HG02973 (cell line): ENCODE data around the gene CYP1A1.

ENCODE experiments used
- ATAC-seq: cut with Tn5 transposase; IDR thresholded peaks from one replicate; pipeline ENCODE4 v1.9.1; 2021; ENCODE audit warnings: moderate library complexity; ENCODE audit not compliant: unreplicated experiment

CYP1A1 gene

GRCh38 chr15:74725225-74725774 is at the start of gene CYP1A1:
Gene CYP1A1, minus strand, starts transcription at chr15:74725528. Its CDS starts 2,431 bp downstream, at chr15:74723097.
- no peak for ATAC-seq

GRCh38 chr15:74773731-74774252 is 48.5 kb upstream of the CYP1A1 start:
- no peak for ATAC-seq

GRCh38 chr15:74773329-74773728 is 48.0 kb upstream of the CYP1A1 start:
- no peak for ATAC-seq

- ATAC-seq = no peak
Observed at GRCh38 chr15:74770211-74770903, 45.0 kb upstream of the CYP1A1 start.

GRCh38 chr15:74769463-74770025 is 44.2 kb upstream of the CYP1A1 start:
- ATAC-seq = no peak

GRCh38 chr15:74768771-74769342 is 43.5 kb upstream of the CYP1A1 start:
- ATAC-seq = no peak

GRCh38 chr15:74768099-74768770 is 42.9 kb upstream of the CYP1A1 start:
- no peak for ATAC-seq

GRCh38 chr15:74767167-74768098 is 42.1 kb upstream of the CYP1A1 start:
- no peak for ATAC-seq

- no peak for ATAC-seq
Observed at GRCh38 chr15:74763416-74763815, 38.1 kb upstream of the CYP1A1 start.

- ATAC-seq = no peak
Observed at GRCh38 chr15:74762791-74763150, 37.4 kb upstream of the CYP1A1 start.

- no peak for ATAC-seq
Observed at GRCh38 chr15:74758736-74759135, 33.4 kb upstream of the CYP1A1 start.

- no peak for ATAC-seq
Observed at GRCh38 chr15:74754593-74755215, 29.4 kb upstream of the CYP1A1 start.

GRCh38 chr15:74752531-74752930 is 27.2 kb upstream of the CYP1A1 start:
- ATAC-seq = no peak

- ATAC-seq = no peak
Observed at GRCh38 chr15:74752011-74752410, 26.7 kb upstream of the CYP1A1 start.

GRCh38 chr15:74750751-74751150 is 25.4 kb upstream of the CYP1A1 start:
- no peak for ATAC-seq

- ATAC-seq = no peak
Observed at GRCh38 chr15:74749832-74750231, 24.5 kb upstream of the CYP1A1 start.

- no peak for ATAC-seq
Observed at GRCh38 chr15:74748322-74748946, 23.1 kb upstream of the CYP1A1 start, which contains the start of gene CYP1A2. Gene CYP1A2, plus strand, starts transcription at chr15:74748845. Its CDS starts 894 bp downstream, at chr15:74749739.

- ATAC-seq = no peak
Observed at GRCh38 chr15:74746389-74746788, 21.1 kb upstream of the CYP1A1 start.

GRCh38 chr15:74742422-74742821 is 17.1 kb upstream of the CYP1A1 start:
- no peak for ATAC-seq
